Measurements from ENCODE around the gene USF3. TPM values are rescaled to one million over a fixed set of nuclear protein-coding genes. Genes with fewer than 3 reads are reported as not detected.

The USF3 gene
- total RNA-seq, 1 donor from 2014 or later, result 12.0 TPM

DNA sequence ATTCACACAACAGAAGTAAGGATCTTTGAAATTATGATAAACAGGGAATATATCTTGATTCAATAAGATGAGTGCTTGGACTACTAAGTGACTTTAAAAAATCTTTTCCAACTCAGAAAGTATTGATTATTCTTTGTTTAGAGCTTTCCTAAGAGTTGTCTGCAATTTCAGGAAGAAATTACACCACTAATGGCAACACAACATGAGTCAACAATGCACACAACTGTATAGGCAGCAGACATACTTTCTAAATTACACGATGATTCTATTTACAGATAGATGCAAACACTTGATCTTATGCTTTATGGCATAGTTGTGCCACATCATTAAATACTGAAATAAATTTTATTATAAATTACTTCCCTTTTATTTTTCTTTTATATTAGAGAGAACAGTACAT is 45.2 kb upstream of the USF3 start:
- Mint-ChIP-seq H3K9me3 (ENCODE audit: unreplicated experiment) (no peaks in the 10 kb centered on the region), H3K36me3 (ENCODE audit: unreplicated experiment) (no peaks in the 10 kb centered on the region), H3K4me3 (ENCODE audit: unreplicated experiment) (no peak overlapping the region), H3K27ac (ENCODE audit: unreplicated experiment) (no peak overlapping the region), H3K27me3 (ENCODE audit: unreplicated experiment) (no peaks in the 10 kb centered on the region), H3K4me1 (ENCODE audit: unreplicated experiment) (peaks cover 34% of the 10 kb centered on the region)
- DNase-seq (ENCODE audit: extremely low spot score, unreplicated experiment), result no peak
- no peak for TF ChIP-seq CTCF (IDR thresholded peaks at IDR 0.05)

DNA sequence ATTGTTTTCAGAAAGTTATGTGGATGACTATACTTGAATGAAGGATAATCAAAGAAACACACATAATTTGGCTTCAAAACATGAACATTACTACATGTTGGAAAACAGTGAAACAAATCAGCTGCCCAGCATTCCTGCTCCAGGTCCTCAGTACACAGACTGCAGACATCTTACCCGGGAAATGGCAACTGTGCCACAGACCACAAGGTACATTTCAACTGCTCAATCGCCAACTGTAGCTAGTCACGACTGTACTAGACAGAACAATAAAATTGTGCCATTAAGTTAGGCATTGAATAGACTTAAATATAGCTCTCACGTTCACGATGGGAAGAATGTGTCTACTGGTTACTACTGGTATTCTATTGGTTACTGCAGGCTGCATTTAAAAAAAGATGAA is 44.6 kb upstream of the USF3 start:
- H3K27ac Mint-ChIP-seq (ENCODE audit: unreplicated experiment), result no peak overlapping the region
- no peak for TF ChIP-seq CTCF (IDR thresholded peaks at IDR 0.05)
- H3K36me3 Mint-ChIP-seq (ENCODE audit: unreplicated experiment), result no peaks in the 10 kb centered on the region
- no peak for DNase-seq (ENCODE audit: extremely low spot score, unreplicated experiment)
- no peaks in the 10 kb centered on the region for H3K27me3 Mint-ChIP-seq (ENCODE audit: unreplicated experiment)
- H3K4me3 Mint-ChIP-seq (ENCODE audit: unreplicated experiment), result no peak overlapping the region
- no peaks in the 10 kb centered on the region for H3K9me3 Mint-ChIP-seq (ENCODE audit: unreplicated experiment)
- H3K4me1 Mint-ChIP-seq (ENCODE audit: unreplicated experiment), result peaks cover 35% of the 10 kb centered on the region

DNA sequence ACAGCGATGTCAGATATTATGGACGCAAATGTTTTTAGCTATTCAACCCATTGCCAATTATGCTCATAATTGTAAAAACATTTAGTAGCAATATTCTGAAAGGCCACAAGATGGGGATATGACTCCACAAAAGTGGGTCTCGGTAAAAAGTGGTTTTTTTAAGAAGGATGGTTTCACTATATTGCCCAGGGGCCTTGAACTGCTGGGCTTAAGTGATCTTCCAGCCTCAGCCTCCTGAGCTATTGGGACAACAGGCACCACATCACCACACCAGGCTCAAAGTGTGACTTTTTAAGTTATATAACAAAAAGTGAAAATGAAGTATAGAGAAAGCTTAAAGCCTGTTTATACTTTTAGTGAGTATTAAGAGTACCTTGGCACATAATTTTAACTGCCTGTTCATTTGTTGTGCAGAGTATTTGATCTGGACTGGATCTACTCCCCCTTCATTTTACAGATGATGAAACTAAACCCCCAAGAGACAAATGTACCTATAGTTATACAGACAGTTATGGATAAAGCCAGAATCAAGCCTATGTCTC is 40.2 kb upstream of the USF3 start:
- Mint-ChIP-seq H3K27ac (ENCODE audit: unreplicated experiment) (peak overlapping the region; percentile 69), H3K9me3 (ENCODE audit: unreplicated experiment) (no peaks in the 10 kb centered on the region), H3K4me1 (ENCODE audit: unreplicated experiment) (peaks cover 12% of the 10 kb centered on the region), H3K36me3 (ENCODE audit: unreplicated experiment) (peaks cover 3% of the 10 kb centered on the region), H3K27me3 (ENCODE audit: unreplicated experiment) (no peaks in the 10 kb centered on the region), H3K4me3 (ENCODE audit: unreplicated experiment) (no peak overlapping the region)
- DNase-seq (ENCODE audit: extremely low spot score, unreplicated experiment), result no peak
- peak; percentile 76 for TF ChIP-seq CTCF (IDR thresholded peaks at IDR 0.05)

DNA sequence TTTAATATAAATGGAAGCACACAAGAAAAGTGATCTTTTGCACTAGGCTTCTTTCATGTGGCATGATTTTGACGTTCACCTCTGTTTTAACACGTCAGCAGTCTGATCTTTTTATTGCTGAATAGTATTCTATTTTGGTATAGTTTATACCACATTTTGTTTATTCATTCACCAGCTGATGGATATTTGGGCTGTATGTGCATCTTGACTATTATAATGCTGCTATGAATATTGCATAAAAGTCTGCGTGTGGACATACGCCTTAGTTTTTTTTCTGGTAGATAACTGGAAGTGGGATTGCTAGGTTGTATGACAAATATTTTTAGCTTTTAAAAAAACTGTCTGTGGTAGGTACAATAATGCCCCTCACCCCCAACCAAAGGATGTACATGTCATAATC is 35.3 kb upstream of the USF3 start:
- no peak for TF ChIP-seq CTCF (IDR thresholded peaks at IDR 0.05)
- no peak for DNase-seq (ENCODE audit: extremely low spot score, unreplicated experiment)
- Mint-ChIP-seq H3K9me3 (ENCODE audit: unreplicated experiment) (no peaks in the 10 kb centered on the region), H3K27me3 (ENCODE audit: unreplicated experiment) (no peaks in the 10 kb centered on the region), H3K4me3 (ENCODE audit: unreplicated experiment) (no peak overlapping the region), H3K4me1 (ENCODE audit: unreplicated experiment) (peaks cover 5% of the 10 kb centered on the region), H3K27ac (ENCODE audit: unreplicated experiment) (no peak overlapping the region), H3K36me3 (ENCODE audit: unreplicated experiment) (peaks cover 3% of the 10 kb centered on the region)

DNA sequence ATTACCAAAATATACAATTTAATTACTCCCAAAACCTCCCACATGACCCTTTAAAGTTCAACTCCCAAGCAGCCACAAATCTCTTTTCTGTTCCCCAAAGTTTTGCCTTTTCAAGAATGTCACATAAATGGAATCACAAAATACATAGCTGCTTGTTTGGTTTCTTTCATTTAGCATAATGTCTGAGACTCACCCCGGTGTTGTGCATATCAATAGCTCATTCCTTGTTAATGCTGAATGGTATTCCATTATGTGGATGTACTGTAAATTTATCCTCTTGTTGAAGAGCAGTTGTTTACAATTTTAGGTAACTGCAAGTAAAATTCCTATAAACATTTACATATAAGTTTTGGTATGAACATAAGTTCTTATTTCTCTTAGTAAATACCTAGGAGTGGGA is 34.1 kb upstream of the USF3 start:
- Mint-ChIP-seq H3K27me3 (ENCODE audit: unreplicated experiment) (no peaks in the 10 kb centered on the region), H3K4me3 (ENCODE audit: unreplicated experiment) (no peak overlapping the region), H3K36me3 (ENCODE audit: unreplicated experiment) (peaks cover 3% of the 10 kb centered on the region), H3K9me3 (ENCODE audit: unreplicated experiment) (no peaks in the 10 kb centered on the region), H3K27ac (ENCODE audit: unreplicated experiment) (no peak overlapping the region), H3K4me1 (ENCODE audit: unreplicated experiment) (peaks cover 3% of the 10 kb centered on the region)
- no peak for TF ChIP-seq CTCF (IDR thresholded peaks at IDR 0.05)
- DNase-seq (ENCODE audit: extremely low spot score, unreplicated experiment), result no peak
